Left kidney (tissue), 2 donors: ENCODE data around the gene PF4V1. TPM values are rescaled to one million over a fixed set of nuclear protein-coding genes. Genes with fewer than 3 reads are reported as not detected.

Experiments used
- DNase-seq: peaks from one replicate; pipeline ENCODE4 v3.0.0-alpha.2; 2013
- polyA plus RNA-seq: library from polyadenylated mRNA; unstranded; fragments of 120-200 nt; gene quantifications from one replicate; pipeline ENCODE4 v1.2.1, GENCODE V29; 2013; ENCODE audit not compliant: insufficient read length

The PF4V1 gene
- polyA plus RNA-seq, 1 donor = not detected

GRCh38 chr4:73847526-73848182 is 5.4 kb upstream of the PF4V1 start:
- no peak for DNase-seq

DNA sequence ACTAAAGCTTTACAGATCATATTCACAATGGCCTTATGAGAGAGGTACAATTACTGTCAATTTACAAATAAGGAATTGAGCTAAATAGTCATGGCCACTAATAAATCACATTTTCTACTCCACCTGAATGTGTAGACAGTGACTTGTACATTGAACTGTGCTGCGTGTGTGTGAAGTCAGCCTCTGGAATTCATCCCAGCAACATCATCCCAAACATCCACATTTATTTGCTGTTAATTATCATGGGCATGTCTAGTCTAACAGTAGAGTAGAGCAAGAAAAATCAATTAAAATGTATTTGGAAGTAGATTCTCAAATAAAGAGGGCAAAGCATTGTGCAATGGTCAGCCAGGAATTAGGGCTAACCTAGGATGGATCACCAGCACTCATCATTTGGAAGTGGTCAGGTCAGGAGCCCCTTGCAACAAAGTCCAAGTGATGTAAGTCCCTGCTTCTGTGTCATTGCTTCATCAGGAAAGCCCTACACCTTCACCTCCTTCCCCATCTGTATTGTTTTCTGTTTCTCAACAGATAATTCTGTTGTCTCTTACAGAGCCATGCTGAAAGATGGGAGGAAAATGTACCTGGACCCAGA is 4.8 kb upstream of the PF4V1 start:
- DNase-seq = no peak

DNA sequence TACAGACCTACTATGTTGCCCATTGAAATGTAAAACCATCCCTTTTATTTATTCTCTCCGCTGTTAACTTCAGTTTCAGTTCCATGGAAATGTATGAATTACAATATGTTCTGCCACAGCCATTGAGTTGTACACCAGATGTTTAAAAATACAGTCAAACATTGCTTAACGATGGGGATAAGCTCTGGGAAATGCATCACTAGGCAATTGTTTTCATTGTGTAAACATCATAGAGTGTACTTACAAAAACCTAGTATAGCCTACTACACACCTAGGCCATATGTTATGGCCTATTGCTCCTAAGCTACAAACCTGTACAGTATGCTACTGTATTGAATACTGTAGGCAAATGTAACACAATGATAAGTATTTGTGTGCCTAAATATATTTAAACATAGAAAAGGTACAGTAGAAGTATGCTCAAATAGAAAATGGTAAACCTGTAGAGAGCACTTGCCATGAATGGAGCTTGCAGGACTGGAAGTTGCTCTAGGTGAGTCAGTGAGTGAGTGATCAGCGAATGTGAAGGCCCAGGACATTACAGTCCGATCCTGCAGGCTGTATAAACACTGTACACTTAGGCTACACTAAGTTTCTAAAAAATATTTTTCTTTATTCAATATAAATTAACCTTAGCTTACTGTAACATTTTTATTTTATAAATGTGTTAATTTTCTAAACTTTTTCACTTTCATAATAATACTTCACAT is 2.7 kb upstream of the PF4V1 start:
- DNase-seq = no peak

- DNase-seq = no peak
Observed at GRCh38 chr4:73851293-73851692, 1.8 kb upstream of the PF4V1 start.

GRCh38 chr4:73852771-73853170 is 325 bp upstream of the PF4V1 start:
- DNase-seq = no peak

DNA sequence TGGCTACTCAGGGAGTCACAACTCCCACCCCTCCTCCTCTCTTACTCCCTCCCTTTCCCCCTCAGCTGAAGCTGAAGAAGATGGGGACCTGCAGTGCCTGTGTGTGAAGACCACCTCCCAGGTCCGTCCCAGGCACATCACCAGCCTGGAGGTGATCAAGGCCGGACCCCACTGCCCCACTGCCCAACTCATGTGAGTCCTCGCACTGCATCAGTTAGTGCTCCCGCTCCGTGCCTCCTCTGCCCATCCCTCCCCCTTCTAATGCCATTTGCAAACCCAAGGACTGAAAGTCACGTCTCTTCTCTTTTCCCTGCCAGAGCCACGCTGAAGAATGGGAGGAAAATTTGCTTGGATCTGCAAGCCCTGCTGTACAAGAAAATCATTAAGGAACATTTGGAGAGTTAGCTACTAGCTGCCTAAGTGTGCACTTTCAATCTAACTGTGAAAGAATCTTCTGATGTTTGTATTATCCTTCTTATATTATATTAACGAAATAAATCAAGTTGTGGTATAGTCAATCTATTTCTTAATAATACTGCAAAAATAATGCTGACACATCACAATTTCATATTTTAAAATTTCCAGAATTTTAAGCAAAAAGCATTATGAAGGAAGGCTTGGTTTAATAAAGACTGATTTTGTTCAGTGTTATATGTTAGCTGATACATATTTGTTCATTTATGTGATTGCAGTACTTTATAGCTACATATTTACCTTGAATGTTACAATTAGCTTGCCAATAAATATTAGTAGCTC is 800 bp downstream of the PF4V1 start:
- DNase-seq = no peak

GRCh38 chr4:73855406-73855805 is 2.3 kb downstream of the PF4V1 start:
- DNase-seq = no peak

DNA sequence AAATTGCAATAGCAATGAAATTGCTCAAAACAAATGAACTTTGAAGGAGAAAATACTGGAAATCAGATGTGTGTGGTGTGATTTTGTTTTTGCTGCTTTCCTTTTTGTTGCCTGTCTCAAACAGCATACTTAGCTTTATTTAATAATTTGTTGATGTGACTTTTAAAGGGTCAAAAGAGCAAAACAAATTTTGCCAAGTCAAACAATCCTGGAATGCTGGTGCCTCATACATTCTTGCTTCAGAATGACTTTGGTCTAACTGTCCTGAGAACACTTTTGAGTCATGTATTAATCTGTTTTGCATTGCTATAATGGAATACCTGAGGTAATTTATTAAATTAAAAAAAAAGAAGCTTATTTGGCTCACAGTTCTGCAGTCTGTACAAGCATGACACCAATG is 3.4 kb downstream of the PF4V1 start:
- DNase-seq = no peak

GRCh38 chr4:73859614-73860088 is 6.6 kb downstream of the PF4V1 start:
- no peak for DNase-seq

- DNase-seq = no peak
Observed at GRCh38 chr4:73860181-73860580, 7.1 kb downstream of the PF4V1 start.

GRCh38 chr4:73860917-73861316 is 7.8 kb downstream of the PF4V1 start:
- no peak for DNase-seq

GRCh38 chr4:73862322-73862721 is 9.2 kb downstream of the PF4V1 start:
- DNase-seq = no peak

DNA sequence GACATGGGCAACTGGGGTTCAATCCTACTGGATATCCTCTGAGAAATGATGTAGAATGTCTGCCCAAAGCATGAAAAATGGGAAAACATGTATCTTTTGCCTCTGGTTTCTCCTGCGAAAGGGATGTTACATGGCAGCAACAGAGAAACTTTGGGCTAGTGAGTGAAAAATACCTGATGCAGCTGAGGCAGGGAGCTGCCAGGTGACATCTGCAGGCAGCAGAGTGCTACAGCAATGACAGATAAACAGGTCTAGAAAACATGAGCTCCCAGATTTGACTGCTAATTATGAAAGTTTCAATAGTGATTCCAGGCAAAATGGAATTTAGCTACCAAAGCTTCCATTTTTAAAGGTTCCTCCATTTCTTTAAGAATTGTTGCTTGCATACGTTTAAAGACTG is 11.3 kb downstream of the PF4V1 start:
- no peak for DNase-seq

- no peak for DNase-seq
Observed at GRCh38 chr4:73864961-73865360, 11.9 kb downstream of the PF4V1 start.

DNA sequence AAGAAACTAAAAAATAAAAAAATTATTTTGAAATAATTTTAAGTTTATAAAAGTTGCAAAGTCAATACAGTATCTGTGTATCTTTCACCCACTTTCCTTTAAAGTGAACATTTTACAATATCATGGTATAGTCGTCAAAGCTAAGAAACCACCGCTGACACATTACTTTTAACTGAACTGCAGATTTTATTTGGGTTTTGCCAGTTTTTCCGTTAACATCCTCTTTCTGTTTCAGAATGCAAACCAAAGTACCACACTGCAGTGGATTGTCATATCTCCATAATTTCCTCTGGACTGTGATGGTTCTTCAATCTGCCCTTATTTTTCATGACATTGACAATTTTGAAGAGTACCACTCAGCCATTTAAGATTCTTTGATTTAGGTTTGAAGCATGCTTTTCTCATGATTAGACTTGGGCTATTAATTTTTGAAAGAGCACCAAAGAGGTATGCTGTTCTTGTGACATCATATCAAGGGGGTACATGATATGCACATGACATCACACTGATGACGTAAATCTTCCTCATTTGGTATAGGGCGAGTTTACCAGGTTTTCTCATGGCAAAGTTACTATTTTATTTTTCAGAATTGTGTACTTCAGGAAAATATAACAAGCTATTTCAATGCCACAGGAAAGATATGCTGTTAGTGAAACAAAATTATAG is 12.5 kb downstream of the PF4V1 start:
- DNase-seq = no peak

DNA sequence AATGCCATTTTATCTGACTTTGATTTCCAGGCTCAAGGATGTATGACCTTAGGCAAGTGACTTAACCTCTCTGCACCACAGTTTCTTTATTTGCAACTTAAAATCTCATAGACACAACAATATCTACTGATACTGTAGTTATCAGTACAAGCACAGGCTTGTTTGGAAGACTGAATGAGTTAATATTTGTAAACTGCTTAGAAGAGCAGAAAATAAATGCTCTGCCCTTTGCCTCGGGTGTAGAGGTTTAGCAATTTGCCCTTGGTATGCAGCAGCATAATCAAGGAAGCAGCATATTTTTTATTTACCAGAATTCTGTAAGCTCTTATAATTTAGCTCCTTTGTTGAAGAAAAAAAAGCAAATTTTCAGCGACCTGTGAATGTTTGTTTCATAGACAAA is 13.2 kb downstream of the PF4V1 start:
- DNase-seq = no peak

GRCh38 chr4:73867783-73868182 is 14.7 kb downstream of the PF4V1 start:
- DNase-seq = no peak

- no peak for DNase-seq
Observed at GRCh38 chr4:73868206-73869129, 15.4 kb downstream of the PF4V1 start.

DNA sequence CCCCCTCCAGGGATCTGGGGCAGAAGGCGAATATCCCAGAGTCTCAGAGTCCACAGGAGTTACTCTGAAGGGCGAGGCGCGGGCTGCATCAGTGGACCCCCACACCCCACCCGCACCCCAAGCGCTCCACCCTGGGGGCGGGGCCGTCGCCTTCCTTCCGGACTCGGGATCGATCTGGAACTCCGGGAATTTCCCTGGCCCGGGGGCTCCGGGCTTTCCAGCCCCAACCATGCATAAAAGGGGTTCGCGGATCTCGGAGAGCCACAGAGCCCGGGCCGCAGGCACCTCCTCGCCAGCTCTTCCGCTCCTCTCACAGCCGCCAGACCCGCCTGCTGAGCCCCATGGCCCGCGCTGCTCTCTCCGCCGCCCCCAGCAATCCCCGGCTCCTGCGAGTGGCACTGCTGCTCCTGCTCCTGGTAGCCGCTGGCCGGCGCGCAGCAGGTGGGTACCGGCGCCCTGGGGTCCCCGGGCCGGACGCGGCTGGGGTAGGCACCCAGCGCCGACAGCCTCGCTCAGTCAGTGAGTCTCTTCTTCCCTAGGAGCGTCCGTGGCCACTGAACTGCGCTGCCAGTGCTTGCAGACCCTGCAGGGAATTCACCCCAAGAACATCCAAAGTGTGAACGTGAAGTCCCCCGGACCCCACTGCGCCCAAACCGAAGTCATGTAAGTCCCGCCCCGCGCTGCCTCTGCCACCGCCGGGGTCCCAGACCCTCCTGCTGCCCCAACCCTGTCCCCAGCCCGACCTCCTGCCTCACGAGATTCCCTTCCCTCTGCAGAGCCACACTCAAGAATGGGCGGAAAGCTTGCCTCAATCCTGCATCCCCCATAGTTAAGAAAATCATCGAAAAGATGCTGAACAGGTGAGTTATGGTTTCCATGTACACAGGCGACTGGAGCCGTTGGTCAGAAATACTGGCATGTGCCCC is 16.3 kb downstream of the PF4V1 start, which contains the start of gene CXCL1:
Gene CXCL1, plus strand, starts transcription at position 264 of the 926 bp plus-strand sequence. Its CDS starts 78 bp downstream, at position 342.
- DNase-seq = no peak

DNA sequence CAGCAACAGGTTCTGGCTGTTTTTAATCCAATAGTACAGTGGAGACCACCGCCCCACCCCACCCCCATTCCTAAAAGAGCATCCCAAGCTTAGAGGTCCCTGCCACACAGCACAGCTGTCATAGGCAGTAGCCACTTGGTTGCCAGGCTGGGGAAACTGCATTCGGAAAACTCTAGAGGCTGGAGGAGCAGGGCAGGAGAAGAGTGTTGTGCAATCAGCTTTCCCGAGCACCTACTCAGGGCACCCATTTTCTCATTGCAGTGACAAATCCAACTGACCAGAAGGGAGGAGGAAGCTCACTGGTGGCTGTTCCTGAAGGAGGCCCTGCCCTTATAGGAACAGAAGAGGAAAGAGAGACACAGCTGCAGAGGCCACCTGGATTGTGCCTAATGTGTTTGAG is 17.2 kb downstream of the PF4V1 start:
- no peak for DNase-seq
